LNCaP clone FGC (cell line): ENCODE data around the gene SZRD1.

ENCODE experiments used
- DNase-seq: peaks from one replicate; pipeline ENCODE4 v3.0.0-alpha.2; 2011; ENCODE audit warnings: low read depth
- H3K4me3 ChIP-seq: 2 replicates; pipeline ENCODE4 v1.5.1; 2011; ENCODE audit warnings: mild to moderate bottlenecking, low read depth, low read length, control low read depth
- TF ChIP-seq, protein P1 (sequence below): IDR thresholded peaks from 2 replicates; pipeline ENCODE4 v1.5.1; 2012; ENCODE audit warnings: mild to moderate bottlenecking; ENCODE audit not compliant: control insufficient read depth, insufficient read depth; ENCODE audit errors: extremely low read depth

The SZRD1 gene

DNA sequence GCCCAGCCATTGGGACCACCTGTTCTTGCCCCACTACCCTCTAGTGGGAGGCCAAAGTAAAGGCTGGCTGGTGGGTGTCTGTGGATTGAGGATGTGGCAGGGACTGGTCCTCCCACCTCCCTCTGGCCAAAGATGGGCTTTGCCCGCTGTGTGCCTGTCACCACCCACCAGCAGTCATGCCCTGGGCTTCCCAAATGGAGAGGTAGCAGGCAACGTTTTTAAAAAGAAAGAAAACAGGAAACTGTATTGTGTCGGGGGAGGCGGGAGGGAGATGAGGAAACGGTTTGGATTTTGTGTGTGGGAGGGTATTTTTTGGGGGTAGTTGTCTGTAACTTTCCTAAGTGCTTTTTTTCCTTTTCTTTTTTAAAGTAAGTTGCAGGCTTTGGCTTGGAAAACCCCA is 30.1 kb downstream of the SZRD1 start:
- no peak overlapping the region for H3K4me3 ChIP-seq
- TF ChIP-seq, protein P1, sequence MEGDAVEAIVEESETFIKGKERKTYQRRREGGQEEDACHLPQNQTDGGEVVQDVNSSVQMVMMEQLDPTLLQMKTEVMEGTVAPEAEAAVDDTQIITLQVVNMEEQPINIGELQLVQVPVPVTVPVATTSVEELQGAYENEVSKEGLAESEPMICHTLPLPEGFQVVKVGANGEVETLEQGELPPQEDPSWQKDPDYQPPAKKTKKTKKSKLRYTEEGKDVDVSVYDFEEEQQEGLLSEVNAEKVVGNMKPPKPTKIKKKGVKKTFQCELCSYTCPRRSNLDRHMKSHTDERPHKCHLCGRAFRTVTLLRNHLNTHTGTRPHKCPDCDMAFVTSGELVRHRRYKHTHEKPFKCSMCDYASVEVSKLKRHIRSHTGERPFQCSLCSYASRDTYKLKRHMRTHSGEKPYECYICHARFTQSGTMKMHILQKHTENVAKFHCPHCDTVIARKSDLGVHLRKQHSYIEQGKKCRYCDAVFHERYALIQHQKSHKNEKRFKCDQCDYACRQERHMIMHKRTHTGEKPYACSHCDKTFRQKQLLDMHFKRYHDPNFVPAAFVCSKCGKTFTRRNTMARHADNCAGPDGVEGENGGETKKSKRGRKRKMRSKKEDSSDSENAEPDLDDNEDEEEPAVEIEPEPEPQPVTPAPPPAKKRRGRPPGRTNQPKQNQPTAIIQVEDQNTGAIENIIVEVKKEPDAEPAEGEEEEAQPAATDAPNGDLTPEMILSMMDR, result no peak
- no peak for DNase-seq

DNA sequence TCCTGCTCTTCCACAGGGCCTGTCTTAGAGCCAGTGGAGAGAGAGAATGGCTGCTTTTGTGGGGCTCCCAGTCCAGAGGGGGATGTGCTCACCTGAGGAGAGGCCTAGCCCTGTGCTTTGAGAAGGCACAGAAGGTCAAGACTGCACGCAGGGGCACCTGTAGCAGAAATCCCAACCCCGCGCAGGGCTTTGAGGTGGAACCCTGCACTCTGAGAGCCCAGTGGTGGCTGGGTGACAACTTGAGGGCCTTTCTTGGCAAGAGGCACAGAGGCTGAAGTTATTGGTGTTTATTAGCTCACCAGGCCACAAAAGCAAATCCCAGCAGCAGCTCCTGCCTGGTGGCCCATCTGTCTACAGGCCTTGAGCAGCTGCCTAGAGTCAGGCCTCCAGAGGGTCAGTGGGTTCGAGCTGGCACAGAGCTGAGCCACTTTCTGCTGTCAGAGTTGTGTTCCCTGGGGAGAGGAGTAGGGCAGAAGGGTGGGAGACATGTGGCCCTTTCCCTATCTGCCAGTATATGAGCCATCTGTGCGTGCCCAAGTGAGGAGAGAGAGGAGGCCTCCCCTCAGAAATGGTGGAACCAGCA is 31.4 kb downstream of the SZRD1 start:
- H3K4me3 ChIP-seq, result no peak overlapping the region
- DNase-seq, result no peak
- TF ChIP-seq, protein P1, result no peak

DNA sequence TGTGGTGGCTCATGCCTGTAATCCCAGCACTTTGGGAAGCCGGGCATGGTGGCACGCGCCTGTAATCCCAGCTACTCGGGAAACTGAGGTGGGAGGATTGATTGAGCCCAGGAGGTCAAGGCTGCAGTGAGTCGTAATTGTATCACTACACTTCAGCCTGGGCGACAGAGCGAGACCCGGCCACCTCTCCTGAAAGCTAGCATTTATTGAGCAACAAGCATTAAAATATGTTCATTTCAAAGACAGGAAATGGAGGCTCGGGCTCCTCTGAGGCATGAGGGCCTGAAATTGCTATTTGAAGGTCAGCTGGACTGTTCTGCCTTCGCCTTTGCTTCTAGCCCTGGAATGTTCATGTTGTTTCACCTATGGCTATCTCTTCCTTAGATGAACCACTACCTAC is 35.7 kb downstream of the SZRD1 start:
- TF ChIP-seq, protein P1, result no peak
- DNase-seq, result no peak
- no peak overlapping the region for H3K4me3 ChIP-seq

DNA sequence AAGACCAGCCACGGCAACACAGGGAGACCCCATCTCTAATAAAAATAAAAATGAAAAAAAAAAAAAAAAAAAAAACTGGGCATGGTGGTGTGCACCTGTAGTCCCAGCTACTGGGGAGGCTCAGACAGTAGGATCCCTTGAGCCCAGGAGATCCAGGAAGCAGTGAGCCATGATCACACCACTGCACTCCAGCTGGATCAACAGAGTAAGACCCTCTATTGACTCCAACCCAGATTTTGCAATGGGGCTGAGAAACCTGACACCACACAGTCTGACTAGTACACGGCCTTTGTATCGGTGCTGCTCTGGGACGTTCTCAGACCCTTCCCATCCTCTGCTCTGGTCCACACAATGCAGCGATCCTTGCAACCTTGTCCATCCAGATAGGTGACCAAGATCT is 38.4 kb downstream of the SZRD1 start:
- TF ChIP-seq, protein P1, result no peak
- no peak for DNase-seq
- H3K4me3 ChIP-seq, result no peak overlapping the region

DNA sequence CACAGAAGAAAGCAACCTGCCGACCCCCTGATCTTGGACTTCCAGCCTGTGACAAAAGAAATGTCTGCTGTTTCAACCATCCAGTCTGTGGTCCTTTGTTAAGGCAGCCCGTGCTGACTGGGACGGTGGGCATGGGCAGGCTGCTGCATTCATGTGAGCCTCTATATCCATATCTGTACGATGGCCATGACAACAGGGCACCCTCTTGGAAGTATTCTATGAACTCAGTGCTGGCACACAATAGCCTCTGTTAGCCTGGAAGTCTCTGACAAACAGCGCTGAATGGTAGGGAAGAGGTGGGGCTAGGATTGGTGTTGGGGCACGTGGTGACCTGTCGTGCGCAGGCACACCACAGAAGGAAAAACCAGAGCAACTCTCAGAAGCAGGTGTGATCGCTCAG is 39.8 kb downstream of the SZRD1 start:
- no peak for DNase-seq
- H3K4me3 ChIP-seq, result no peak overlapping the region
- TF ChIP-seq, protein P1, result no peak

DNA sequence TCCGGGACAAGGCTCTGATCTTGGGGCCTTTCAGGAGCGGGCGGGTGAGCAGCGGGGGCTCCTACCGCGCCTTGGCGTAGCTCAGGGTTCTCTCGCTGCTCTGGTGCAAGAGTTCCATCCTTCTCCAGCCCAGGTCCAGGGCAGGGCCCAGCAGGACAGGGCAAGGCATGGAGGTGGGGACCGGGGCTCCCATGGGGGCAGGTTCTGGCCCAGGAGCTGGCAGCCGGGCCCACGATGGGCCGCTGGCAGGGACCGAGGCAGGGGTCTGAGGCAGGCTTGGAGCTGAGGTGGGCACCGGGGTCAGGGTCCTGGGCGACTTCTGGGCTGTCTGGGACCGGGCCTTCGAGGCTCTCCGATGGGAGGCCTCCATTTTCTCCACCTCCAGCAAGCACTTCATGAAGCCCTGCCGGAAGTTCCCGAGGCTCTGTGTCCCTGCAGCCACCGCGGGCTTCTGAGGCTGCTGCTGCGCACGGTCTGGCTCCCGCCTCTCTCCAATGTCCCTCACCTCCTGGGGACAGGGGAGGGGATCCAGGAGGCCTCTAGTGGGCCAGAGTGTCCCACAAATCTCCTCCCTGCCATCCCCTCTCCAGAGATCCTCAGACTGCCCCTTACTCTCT is 42.6 kb downstream of the SZRD1 start:
- H3K4me3 ChIP-seq, result no peak overlapping the region
- no peak for DNase-seq
- TF ChIP-seq, protein P1, result no peak

DNA sequence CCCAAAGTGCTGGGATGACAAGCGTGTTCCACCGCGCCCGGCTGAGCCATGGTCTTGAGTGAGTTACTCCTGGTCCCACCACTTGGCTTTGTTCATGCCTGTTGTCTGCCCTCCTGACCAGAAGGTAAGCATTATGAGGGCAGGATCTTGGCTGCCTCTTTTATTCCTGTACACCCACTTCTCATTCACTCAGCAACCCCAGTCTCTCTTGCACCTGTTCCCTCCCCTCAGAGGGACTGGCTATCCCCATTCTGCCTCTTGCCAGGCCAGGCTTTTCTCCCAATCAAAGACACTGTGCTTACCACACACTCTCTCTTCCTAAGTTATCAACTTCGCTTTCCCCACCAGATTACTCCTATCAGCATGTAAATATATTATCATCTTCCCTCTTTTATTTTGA is 43.8 kb downstream of the SZRD1 start:
- TF ChIP-seq, protein P1, result no peak
- DNase-seq, result no peak
- no peak overlapping the region for H3K4me3 ChIP-seq
